ENCODE data around the gene TDRD6.

GRCh38 chr6:46706464-46706863, 18.8 kb downstream of the TDRD6 start:
- TF ChIP-seq EZH2phosphoT487 (IDR thresholded peaks at IDR 0.05; ENCODE audit: low read depth), result no peak
- TF ChIP-seq, protein P1, sequence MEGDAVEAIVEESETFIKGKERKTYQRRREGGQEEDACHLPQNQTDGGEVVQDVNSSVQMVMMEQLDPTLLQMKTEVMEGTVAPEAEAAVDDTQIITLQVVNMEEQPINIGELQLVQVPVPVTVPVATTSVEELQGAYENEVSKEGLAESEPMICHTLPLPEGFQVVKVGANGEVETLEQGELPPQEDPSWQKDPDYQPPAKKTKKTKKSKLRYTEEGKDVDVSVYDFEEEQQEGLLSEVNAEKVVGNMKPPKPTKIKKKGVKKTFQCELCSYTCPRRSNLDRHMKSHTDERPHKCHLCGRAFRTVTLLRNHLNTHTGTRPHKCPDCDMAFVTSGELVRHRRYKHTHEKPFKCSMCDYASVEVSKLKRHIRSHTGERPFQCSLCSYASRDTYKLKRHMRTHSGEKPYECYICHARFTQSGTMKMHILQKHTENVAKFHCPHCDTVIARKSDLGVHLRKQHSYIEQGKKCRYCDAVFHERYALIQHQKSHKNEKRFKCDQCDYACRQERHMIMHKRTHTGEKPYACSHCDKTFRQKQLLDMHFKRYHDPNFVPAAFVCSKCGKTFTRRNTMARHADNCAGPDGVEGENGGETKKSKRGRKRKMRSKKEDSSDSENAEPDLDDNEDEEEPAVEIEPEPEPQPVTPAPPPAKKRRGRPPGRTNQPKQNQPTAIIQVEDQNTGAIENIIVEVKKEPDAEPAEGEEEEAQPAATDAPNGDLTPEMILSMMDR (IDR thresholded peaks at IDR 0.05; ENCODE audit: low read depth, low read length), result no peak
